NCI-H460 (cell line): Measurements from ENCODE around the gene ZBTB16. TPM values are rescaled to one million over a fixed set of nuclear protein-coding genes. Genes with fewer than 3 reads are reported as not detected.

Experiments used
- DNase-seq: peaks from one replicate; pipeline ENCODE4 v3.0.0-alpha.2; 2016; ENCODE audit warnings: low read depth; ENCODE audit errors: extremely low read depth
- total RNA-seq: library from RNA; depleted of rRNA; stranded (reverse); fragments of >200 nt; shearing (Covaris generic); gene quantifications from 2 replicates; pipeline ENCODE4 v1.2.3, GENCODE V29; 2014

ZBTB16 gene
- total RNA-seq, 1 experiment from 2014 or later, result not detected

- DNase-seq, result no peak
These were observed 115.4 kb downstream of the ZBTB16 start for GRCh38 chr11:114174712-114175495.

GRCh38 chr11:114175706-114176105, 116.2 kb downstream of the ZBTB16 start:
- DNase-seq, result no peak

GRCh38 chr11:114176321-114176720, 116.8 kb downstream of the ZBTB16 start:
- DNase-seq, result no peak

DNA sequence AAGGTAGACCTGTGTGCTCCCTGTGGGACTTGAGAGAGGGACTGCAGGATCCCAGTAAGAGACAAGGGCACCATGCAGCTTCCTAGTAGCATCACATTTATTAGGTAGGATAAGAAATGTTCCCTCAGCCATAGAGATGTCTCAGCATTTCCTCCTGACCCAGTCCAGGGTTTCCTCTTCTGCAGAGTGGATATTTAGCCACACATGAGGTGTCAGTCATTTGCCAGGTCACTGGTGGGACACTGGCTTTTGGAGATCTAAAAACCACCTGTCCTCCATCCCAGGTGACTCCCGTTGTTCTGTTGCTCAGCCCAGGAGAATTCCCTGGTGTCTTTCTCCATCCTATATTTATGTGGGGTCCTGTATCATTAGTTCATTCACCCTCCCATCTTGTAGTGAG, 119.1 kb downstream of the ZBTB16 start:
- DNase-seq, result no peak

DNA sequence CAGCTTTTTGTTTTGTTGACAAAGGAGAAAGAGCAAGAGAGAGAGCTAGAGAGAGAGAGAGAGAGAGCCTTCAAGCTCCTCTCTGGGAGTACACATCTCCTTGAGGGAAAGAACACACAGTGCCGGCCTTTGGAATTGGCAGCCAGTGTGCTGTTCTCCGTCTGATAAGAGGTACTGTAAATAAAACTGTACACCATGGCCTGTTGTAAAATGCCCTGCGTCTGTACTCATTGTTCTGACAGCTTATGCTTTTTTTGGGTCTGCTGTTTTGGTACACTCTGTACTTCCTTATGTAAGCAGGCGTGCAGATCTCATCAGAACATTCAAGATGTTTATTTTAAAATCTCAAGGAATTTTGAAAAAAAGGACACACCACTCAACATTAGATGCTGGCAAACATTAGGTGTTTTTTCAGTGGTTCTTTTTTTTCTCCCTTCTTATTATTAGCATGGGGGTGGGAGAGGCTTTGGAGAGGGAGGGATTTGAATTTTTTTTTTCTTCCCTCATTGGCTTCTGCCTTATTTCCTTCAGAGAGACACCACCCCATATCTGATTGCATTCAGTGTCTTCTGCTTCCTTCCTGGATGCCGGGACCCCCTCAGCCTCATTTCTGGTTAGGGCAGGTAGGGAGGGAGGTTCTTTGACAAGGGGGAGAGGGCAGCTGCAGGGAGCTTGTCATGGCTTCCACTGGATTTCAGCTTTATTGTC, 119.9 kb downstream of the ZBTB16 start:
- no peak for DNase-seq

DNA sequence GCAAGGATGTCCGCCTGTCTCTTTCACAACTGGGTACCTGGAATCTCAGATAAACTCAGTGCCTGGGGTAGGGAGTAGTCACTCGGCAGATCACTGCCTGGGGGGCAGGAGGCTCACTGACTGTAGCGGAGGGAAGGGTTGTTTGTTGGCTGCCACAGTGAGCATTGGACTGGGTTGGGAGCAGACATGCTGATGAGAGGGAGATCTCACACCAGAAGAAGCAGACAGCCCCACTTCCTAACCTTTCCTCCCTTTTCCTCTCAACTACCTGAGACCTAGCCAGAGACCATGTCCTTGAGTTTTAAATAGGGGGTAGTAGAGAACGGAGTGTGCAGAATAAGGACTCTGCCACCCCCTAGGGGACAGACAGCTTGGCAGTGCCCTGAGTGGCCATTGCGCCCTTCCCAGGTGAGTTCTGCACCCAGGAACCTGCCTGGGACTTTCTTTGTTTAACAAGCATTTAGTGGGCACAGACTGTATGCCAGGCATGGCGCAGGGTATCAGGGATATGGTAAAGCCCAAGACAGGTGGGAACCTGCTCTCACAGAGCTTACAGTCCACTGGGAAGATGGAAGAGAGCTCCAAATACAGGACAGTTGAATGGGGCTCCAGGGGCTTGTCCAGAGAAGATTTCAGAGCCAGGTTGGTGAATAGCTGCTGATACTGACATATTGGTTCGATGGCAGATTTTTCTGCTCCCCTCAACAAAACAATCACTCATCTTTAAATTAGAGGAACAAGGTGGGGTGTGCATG, 121.0 kb downstream of the ZBTB16 start:
- no peak for DNase-seq

DNA sequence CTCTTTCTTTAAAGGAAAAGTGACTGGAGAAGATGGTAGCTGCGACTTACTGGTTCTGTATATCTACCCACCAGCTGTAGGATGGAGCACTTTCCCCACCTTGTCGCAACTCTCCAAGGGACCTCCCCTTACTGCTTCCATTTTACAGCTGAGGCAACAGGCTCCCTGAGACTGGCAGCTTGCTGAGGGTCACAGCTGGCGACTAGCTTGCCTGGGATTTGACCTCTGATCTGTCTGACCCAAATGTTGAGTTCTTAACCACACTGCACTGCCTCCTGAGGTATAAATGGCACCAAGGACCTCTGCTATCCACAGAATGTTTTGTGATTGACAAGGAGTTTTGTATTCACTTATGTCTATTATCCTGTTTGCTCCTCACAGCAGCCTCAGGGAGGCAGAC, 121.7 kb downstream of the ZBTB16 start:
- no peak for DNase-seq

DNA sequence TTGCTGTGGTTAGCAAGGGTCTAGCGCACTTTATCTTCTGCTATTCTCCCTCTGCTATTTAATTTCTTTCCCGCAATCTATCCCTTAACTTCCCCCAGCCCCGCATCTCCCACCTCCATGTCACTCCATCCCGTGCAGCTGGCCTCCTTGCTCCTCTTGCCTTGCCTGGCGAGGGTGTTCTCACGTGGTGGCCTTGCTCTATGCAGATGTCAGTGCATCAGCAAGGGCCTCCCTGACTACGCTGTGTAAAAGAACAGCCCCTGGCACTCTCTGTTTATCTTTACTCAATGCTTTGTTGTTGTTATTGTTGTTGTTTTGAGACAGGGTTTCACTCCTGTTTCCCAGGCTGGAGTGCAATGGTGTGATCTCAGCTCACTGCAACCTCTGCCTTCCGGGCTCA, 122.2 kb downstream of the ZBTB16 start:
- DNase-seq, result no peak

DNA sequence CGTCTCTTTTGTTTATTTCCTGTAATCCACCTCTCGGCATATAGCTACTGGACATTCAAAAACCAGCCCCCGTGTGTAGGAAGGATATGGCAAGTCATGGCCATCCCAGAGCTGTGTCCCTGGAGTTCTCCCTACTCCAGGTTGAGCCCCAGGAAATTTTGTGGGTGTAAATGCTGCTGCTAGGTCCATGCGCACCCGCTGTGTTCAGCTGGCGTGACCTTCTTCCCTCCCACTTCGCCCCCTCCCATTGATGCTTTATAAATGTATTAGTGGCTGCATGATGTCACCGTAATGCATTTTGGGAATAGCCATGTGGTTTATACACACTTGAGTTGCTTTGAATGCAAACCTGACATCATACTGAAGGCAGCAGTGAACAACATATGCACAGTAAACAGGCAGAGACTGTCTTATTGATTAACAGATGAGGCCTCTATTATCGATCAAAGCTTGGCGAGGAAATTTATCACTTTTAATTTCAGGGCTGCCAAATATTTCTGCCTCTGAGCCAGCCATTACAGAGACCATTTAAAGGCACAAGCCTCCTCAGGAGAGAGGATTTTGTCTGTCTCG, 123.0 kb downstream of the ZBTB16 start:
- DNase-seq, result no peak

DNA sequence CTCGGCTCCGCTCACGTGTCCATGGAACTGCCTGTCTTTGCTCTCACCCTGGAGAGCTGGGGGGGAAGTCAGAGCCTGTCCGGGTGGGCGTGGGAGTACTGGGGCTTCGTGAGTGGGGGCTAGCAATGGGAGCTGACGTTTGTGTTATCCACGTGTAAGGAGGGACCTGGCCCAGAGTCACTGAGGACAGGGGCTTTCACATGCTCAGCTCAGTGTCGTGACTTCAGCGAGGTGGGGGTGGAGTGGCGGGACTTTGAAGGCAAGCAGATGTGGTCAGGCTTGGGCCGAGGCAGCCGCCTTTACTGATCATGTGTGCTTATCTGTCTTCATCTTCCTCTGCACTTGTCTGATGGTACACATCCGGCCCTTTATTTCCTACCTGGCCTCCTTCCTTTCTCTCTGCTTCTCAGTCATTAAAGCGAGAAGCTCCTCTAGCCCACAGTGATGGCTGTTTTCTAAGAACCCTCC, 123.6 kb downstream of the ZBTB16 start:
- DNase-seq, result no peak

GRCh38 chr11:114185436-114185835, 125.9 kb downstream of the ZBTB16 start:
- DNase-seq, result no peak

DNA sequence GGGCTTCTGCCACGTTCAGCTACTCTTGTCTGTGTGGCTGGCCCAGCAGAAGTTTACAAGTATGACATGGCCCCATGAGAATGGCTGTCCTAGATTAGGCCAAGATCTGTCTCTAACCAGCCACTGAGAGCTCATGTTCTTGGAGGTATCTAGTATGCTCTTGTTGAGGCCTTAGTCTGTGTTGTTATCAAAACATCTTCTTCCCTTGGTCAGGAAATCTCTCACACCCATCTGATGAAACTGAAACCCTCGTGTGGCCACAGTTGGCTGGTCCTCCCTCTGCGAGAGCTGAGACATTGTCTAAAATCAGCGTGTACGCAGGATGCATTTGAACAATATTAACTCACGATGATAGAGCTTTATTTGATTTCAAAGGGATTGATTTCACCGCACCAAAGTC, 127.7 kb downstream of the ZBTB16 start:
- no peak for DNase-seq

DNA sequence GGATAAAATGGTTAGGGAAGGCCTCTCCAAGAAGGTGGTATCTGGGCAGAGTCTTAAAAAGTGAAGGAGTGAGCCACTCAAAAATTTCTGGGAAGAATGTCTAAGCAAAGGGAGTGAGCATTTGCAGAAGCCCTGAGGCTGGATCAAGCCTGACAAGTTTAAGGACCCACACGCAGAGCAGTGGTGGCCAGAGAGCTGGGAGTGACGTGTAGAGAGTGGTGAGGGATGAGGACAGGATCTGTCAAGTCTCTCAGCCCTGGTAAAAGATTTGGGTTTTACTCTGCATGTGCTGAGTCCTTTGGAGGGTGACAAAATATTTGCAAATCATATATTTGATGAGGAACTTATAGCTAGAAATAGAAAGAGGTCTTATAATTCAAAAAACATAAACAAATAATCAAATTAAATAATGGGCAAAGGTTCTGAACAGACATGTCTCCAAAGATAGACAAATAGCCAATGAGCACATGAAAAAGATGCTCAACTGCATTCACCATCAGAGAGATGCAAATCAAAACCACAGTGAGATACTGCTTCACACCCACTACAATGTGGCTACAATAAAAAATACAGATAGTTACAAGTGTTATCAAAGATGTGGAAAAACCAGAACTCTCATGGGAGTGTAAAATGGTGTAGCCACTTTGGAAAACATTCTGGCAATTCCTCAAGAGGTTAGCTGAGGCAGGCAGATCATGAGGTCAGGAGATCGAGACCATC, 129.5 kb downstream of the ZBTB16 start:
- DNase-seq, result no peak

DNA sequence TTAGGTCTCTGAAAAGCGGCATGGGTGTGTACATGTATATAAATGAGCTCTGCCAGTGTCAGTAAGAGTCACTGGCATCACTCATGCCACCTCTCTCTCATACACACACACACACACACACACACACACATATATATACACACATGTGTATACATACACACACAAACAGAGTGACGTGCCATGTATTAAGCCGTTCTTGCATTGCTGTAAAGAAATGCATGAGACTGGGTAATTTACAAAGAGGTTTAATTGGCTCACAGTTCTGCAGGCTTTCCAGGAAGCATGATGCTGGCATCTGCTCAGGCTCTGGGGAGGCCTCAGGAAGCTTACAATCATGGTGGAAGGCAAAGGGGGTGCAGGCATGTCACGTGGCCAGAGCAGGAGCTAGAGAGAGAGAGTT, 131.1 kb downstream of the ZBTB16 start:
- no peak for DNase-seq

GRCh38 chr11:114191893-114192292, 132.4 kb downstream of the ZBTB16 start:
- no peak for DNase-seq

DNA sequence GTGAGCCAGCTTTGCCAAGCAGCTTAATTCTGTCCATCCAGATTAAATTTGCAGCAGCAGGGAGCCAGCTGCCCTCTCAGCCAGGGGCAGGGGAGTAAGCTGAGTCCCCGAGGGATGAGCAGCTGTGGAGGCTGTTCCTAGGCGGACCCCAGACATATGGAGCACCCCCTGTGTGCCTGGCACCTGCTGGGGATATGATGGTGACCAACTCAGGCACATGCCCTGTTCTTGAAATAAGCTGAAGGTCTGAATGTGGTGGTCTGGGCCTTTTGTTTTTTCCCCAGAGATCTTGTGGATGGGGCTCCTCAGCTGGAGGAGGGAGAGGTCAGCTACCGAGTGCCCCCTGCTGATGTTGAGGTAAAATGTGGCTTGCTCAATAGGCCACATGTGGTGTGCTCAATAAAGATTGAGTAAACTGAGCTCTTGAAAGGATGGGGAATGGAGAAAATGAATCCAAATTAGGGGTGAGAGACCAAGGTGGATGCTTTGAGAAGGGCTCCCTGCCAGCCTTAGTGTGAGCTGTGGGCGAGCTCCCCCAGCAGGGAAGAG, 133.4 kb downstream of the ZBTB16 start:
- no peak for DNase-seq

DNA sequence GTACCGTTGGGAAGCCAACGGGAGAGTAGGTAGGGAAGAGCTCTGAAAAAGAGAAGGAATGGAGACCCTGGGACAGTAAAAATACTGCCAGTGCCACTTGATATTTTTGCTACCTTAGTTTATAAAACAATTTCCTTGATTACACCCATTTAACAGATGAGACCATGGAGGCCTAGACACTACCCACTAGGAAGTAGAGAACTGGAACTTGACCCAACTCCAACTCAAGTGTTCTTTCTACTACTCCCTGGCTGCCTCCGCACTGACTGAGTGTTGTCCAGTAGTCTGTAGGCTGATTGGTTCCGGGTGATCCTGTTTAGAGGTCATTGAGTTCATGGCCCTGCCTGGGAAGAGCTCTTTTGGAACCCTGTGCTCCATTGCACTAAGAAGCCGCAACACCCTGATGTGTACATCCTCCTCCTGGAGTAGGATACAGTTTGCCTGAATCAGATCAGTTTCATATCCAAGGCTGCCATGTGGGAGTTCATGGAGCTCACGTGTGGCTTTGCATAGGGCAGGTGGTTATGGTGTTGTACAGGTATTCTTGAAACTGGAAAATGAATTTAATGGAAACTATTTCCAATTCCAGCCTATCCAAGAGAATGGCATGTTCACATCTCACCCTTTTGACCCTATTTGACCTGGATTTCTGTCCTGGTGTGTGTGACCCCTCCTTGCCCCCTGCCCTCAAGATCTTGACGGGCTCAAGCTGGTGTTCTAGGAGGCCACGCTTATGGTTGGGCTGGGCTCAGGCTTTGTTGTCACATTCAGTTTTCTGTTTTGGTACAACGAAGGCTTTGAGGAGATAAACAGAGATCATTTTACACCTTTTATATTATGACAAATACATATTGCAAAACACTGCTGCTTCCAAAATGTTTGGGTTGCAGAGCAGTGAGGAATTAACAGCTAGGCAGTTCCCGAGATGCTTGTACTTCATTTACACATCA, 134.5 kb downstream of the ZBTB16 start:
- DNase-seq, result no peak

DNA sequence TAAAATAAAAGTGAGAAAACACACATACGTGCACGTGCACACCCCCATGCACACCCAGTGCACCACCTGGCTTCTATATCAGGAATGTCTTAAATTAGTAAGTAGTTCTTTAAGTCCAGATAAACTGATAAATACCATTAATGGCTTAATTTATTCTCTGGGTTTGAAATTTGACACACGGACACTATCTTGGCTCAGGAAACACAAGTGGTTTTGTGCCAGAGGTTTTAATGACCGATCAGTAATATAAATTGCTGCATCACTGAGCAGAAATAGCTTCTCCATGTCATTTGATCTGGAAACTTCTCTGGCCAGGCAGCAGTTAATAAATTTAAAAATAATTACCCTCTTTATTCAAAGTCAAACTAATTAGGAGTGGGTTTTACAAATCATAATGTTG, 135.2 kb downstream of the ZBTB16 start:
- DNase-seq, result no peak

GRCh38 chr11:114195151-114195550, 135.6 kb downstream of the ZBTB16 start:
- no peak for DNase-seq
